Naive B cell (primary cell): Measurements from ENCODE around the gene ZSCAN10. TPM values are rescaled to one million over a fixed set of nuclear protein-coding genes. Genes with fewer than 3 reads are reported as not detected.
A peak's percentile ranks its signal among the peaks of the same experiment; 100 is the strongest.

Experiments
- ATAC-seq, 2 donors: fragments of 150-1000 bp; cut with Tn5 transposase; 2 replicates each; pipeline ENCODE4 v1.10.0; 2021; ENCODE audit warnings: low read depth in 2 of 2, mild to moderate bottlenecking in 2 of 2, moderate library complexity in 2 of 2
- DNase-seq: peaks from one replicate; pipeline ENCODE4 v3.0.0; 2022
- H3K27ac Mint-ChIP-seq, 6 donors: one replicate each; pipeline ENCODE4 v1.8.0; 2020 to 2022; ENCODE audit warnings: mild to moderate bottlenecking in 6 of 6, mixed read lengths in 6 of 6, moderate library complexity in 5 of 6, inconsistent platforms in 2 of 6
- H3K27me3 Mint-ChIP-seq, 3 donors: one replicate each; pipeline ENCODE4 v1.8.0; 2021 to 2022; ENCODE audit warnings: mixed read lengths in 3 of 3, mild to moderate bottlenecking in 1 of 3
- H3K36me3 Mint-ChIP-seq, 2 donors: one replicate each; pipeline ENCODE4 v1.8.0; 2020 to 2022; ENCODE audit warnings: mixed read lengths in 2 of 2, inconsistent platforms in 1 of 2, mild to moderate bottlenecking in 1 of 2
- H3K4me1 Mint-ChIP-seq, 3 donors: one replicate each; pipeline ENCODE4 v1.8.0; 2020 to 2022; ENCODE audit warnings: mixed read lengths in 3 of 3, inconsistent platforms in 1 of 3, mild to moderate bottlenecking in 1 of 3, moderate library complexity in 1 of 3
- H3K4me3 Mint-ChIP-seq, 8 donors: one replicate each; pipeline ENCODE4 v1.8.0; 2020 to 2022; ENCODE audit warnings: mild to moderate bottlenecking in 8 of 8, mixed read lengths in 8 of 8, moderate library complexity in 8 of 8, inconsistent platforms in 2 of 8
- H3K9me3 Mint-ChIP-seq, 7 donors: one replicate each; pipeline ENCODE4 v1.8.0; 2020 to 2022; ENCODE audit warnings: mixed read lengths in 7 of 7, mild to moderate bottlenecking in 5 of 7, inconsistent platforms in 2 of 7, moderate library complexity in 1 of 7
- polyA plus RNA-seq, 6 donors: library from polyadenylated mRNA; unstranded; fragments of 300-500 nt; fragmentation: Illumina TruSeq; gene quantifications; one replicate each; pipeline ENCODE4 v1.2.3, GENCODE V29; 2021; ENCODE audit warnings: low read depth in 6 of 6

Gene ZSCAN10
- polyA plus RNA-seq, 6 donors from 2014 or later = not detected

DNA sequence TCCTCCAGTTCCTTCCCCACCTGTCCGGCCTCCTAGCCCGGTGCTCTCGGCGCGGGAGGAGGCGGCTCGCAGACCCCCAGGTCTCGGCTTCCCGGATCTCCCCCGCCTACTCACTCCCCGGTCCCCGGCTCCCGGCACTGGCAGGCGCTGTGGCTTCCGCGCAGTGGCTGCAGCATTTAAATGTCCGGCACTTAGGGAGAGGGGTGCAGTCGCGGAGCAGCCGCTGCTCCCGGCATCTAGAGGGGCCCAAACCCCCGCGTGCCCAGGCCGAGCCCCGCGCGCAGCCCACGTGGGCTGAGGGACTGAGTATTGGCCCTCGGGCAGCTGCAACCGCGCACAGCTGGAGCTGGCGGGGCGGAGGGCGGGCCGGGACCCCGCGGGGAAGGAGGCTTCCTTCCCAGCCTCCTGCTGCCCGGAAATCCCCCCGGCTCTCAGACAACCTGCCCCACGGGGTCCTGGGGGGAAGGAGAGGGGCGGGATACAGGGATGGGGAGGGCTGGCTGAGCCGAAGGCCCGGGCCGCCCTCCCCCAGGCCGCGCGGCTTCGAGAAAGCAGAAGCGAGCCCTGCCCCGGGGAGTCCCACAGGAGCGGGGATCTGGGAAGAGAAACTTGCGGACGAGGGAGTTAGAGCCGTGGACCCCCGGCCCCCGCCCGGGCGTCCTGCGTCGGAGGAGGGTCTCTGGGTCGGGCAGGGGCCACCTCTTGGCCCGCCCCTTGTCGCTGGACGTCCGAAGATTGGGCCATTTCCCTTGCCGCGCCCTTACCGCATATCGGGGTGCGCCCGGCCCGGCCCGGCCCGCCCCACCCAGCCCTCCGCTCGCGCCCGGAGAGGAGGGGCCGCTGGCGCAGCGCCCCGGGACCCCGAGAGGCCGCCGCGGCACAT, 53.1 kb downstream of the ZSCAN10 start, which contains the start of gene MMP25:
MMP25 (plus strand) TSS at position 804 of the 883 bp plus-strand sequence. CDS start 357 bp downstream, outside the sequence.
- peaks cover 6 to 19% (median 15%) of the 10 kb centered on the region in 3 donors for H3K4me1 Mint-ChIP-seq
- peak within 1 kb of the TSS; percentile 69 to 89 (median 79) for H3K4me3 Mint-ChIP-seq
- peak within 1 kb of the TSS in 1 of 6 donors; percentile 6 for H3K27ac Mint-ChIP-seq
- H3K9me3 Mint-ChIP-seq = peaks cover 0 to 2% (median 0%) of the 10 kb centered on the region in 7 donors
- no peaks in the 10 kb centered on the region for H3K36me3 Mint-ChIP-seq
- H3K27me3 Mint-ChIP-seq = peaks cover 19 to 69% (median 36%) of the 10 kb centered on the region in 3 donors
- ATAC-seq (peak; percentile 92 to 93), DNase-seq (peak; percentile 58)

DNA sequence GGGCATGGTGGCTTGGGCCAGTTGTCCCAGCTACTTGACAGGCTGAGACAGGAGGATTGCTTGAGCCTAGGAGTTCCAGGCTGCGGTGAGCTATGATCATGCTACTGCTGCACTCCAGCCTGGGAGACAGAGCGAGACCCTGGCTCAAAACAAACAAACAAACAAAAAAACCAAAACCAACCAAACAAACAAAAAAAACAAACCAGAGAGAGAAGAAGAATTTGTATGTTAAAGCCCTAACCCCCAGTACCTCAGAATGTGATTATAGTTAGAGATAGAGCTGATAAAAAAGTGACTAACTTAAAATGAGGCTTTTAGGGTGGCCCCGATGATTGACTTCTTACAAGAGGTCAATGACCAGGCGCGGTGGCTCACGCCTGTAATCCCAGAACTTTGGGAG, 54.4 kb downstream of the ZSCAN10 start:
- H3K36me3 Mint-ChIP-seq = no peaks in the 10 kb centered on the region
- ATAC-seq (no peak), DNase-seq (no peak)
- H3K27ac Mint-ChIP-seq = peak overlapping the region in 1 of 6 donors; percentile 72
- peaks cover 6 to 19% (median 15%) of the 10 kb centered on the region in 3 donors for H3K4me1 Mint-ChIP-seq
- H3K4me3 Mint-ChIP-seq = peak overlapping the region; percentile 52 to 89 (median 78)
- peaks cover 0 to 2% (median 0%) of the 10 kb centered on the region in 7 donors for H3K9me3 Mint-ChIP-seq
- peaks cover 26 to 78% (median 45%) of the 10 kb centered on the region in 3 donors for H3K27me3 Mint-ChIP-seq

DNA sequence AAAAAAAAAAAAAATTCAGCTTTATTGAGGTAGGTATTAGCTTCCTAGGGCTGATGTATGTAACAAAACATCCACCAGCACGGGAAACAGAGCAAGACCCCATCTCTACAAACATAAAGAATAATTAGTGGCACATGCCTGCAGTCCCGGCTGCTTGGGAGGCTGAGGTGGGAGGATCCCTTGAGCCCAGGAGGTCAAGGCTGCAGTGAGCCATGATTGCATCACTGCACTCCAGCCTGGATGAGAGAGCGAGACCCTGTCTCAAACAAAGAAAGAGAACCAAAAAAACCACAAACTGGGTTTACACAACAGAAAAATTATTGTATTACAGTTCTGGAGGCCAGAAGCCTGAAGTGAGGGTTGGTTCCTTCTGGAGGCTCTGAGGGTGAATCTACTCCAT, 56.7 kb downstream of the ZSCAN10 start:
- Mint-ChIP-seq H3K4me3 (no peak overlapping the region), H3K9me3 (peaks cover 0 to 2% (median 0%) of the 10 kb centered on the region in 7 donors)

DNA sequence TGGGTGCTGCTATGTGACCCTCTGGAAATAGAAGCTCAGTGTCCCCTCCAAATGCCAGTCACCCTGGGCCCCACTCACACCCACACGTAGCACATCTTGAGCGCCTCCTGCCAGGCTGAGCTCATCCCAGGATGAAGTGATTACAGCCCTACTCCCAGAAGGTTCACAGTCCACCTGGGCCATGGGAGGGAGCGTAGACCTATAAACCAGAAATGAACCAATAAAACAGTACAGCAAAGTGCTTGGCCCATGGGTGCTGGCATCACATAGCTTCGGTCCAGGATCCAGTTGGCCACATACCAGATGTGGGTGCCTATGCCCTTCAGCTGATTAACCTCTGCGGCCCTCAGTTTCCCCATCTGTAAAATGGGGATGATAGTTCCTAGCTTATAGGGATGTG, 60.2 kb downstream of the ZSCAN10 start:
- H3K9me3 Mint-ChIP-seq = no peaks in the 10 kb centered on the region
- DNase-seq = no peak
- peaks cover 10 to 16% (median 10%) of the 10 kb centered on the region in 3 donors for H3K4me1 Mint-ChIP-seq
- no peak for ATAC-seq
- H3K36me3 Mint-ChIP-seq = no peaks in the 10 kb centered on the region
- peaks cover 42 to 82% (median 61%) of the 10 kb centered on the region in 3 donors for H3K27me3 Mint-ChIP-seq
- H3K4me3 Mint-ChIP-seq = no peak overlapping the region
- H3K27ac Mint-ChIP-seq = no peak overlapping the region

More for the DNA sequence above, 56.7 kb downstream of the ZSCAN10 start:
- no peak for ATAC-seq
- Mint-ChIP-seq H3K27me3 (peaks cover 35 to 80% (median 51%) of the 10 kb centered on the region in 3 donors), H3K36me3 (no peaks in the 10 kb centered on the region), H3K4me1 (peaks cover 6 to 19% (median 12%) of the 10 kb centered on the region in 3 donors), H3K27ac (no peak overlapping the region)
- DNase-seq = no peak

Other genes starting within 250 kb of the ZSCAN10 start
- gene PRSS22, start 241.1 kb downstream of the ZSCAN10 start, polyA plus RNA-seq = not detected
- 10 to 100 TPM; 15.6 to 22.6 (median 18.9) TPM for gene FLYWCH2, start 216.1 kb downstream of the ZSCAN10 start, polyA plus RNA-seq
- 10 to 100 TPM in 3 of 6 donors, 1 to 10 TPM in 3; 6.3 to 13.4 (median 9.5) TPM for gene FLYWCH1, start 187.4 kb downstream of the ZSCAN10 start, polyA plus RNA-seq
- 1 to 10 TPM in 3 of 6 donors, under 1 TPM in 2, not detected in 1; 0.25 to 4.4 (median 1.2) TPM for gene KREMEN2, start 135.0 kb downstream of the ZSCAN10 start, polyA plus RNA-seq
- gene PAQR4, start 129.9 kb downstream of the ZSCAN10 start, polyA plus RNA-seq = 1 to 10 TPM in 3 of 6 donors, under 1 TPM in 2, not detected in 1; 0.43 to 1.3 (median 1.1) TPM
- under 1 TPM in 4 of 6 donors, not detected in 2; 0.45 to 0.88 (median 0.62) TPM for gene PKMYT1, start 118.8 kb downstream of the ZSCAN10 start, polyA plus RNA-seq
- not detected for gene CLDN9, start 86.4 kb downstream of the ZSCAN10 start, polyA plus RNA-seq
- not detected for gene CLDN6, start 81.1 kb downstream of the ZSCAN10 start, polyA plus RNA-seq
- gene TNFRSF12A, start 78.9 kb downstream of the ZSCAN10 start, polyA plus RNA-seq = not detected
- gene HCFC1R1, start 75.4 kb downstream of the ZSCAN10 start, polyA plus RNA-seq = 10 to 100 TPM in 5 of 6 donors, 1 to 10 TPM in 1; 7.6 to 21.4 (median 15.4) TPM
- gene THOC6, start 75.3 kb downstream of the ZSCAN10 start, polyA plus RNA-seq = 10 to 100 TPM; 35.7 to 75.7 (median 48.3) TPM
- gene BICDL2, start 62.4 kb downstream of the ZSCAN10 start, polyA plus RNA-seq = not detected
- under 1 TPM in 2 of 6 donors, not detected in 4; 0.29 to 0.55 TPM for gene MMP25, start 52.7 kb downstream of the ZSCAN10 start, polyA plus RNA-seq
- 10 to 100 TPM in 2 of 6 donors, 1 to 10 TPM in 4; 3.0 to 15.0 (median 6.2) TPM for gene IL32, start 33.7 kb downstream of the ZSCAN10 start, polyA plus RNA-seq
- under 1 TPM in 1 of 6 donors, not detected in 5; 0.47 TPM for gene ZNF205, start 13.3 kb upstream of the ZSCAN10 start, polyA plus RNA-seq
- gene ZNF213, start 35.7 kb upstream of the ZSCAN10 start, polyA plus RNA-seq = 1 to 10 TPM in 4 of 6 donors, under 1 TPM in 1, not detected in 1; 0.38 to 2.7 (median 1.6) TPM
- gene OR1F1, start 88.9 kb upstream of the ZSCAN10 start, polyA plus RNA-seq = not detected
- gene ZNF200, start 135.9 kb upstream of the ZSCAN10 start, polyA plus RNA-seq = 10 to 100 TPM in 4 of 6 donors, 1 to 10 TPM in 2; 5.4 to 13.8 (median 11.0) TPM
- under 1 TPM in 1 of 6 donors, not detected in 5; 0.25 TPM for gene MEFV, start 157.3 kb upstream of the ZSCAN10 start, polyA plus RNA-seq
- gene ZNF263, start 184.2 kb upstream of the ZSCAN10 start, polyA plus RNA-seq = 10 to 100 TPM; 39.8 to 65.5 (median 51.6) TPM
- gene TIGD7, start 206.1 kb upstream of the ZSCAN10 start, polyA plus RNA-seq = 1 to 10 TPM in 5 of 6 donors, under 1 TPM in 1; 0.52 to 9.7 (median 6.0) TPM
- 10 to 100 TPM; 22.4 to 59.6 (median 30.6) TPM for gene ZNF75A, start 206.2 kb upstream of the ZSCAN10 start, polyA plus RNA-seq